ENCODE data around the gene TCFL5.

TCFL5 gene

DNA sequence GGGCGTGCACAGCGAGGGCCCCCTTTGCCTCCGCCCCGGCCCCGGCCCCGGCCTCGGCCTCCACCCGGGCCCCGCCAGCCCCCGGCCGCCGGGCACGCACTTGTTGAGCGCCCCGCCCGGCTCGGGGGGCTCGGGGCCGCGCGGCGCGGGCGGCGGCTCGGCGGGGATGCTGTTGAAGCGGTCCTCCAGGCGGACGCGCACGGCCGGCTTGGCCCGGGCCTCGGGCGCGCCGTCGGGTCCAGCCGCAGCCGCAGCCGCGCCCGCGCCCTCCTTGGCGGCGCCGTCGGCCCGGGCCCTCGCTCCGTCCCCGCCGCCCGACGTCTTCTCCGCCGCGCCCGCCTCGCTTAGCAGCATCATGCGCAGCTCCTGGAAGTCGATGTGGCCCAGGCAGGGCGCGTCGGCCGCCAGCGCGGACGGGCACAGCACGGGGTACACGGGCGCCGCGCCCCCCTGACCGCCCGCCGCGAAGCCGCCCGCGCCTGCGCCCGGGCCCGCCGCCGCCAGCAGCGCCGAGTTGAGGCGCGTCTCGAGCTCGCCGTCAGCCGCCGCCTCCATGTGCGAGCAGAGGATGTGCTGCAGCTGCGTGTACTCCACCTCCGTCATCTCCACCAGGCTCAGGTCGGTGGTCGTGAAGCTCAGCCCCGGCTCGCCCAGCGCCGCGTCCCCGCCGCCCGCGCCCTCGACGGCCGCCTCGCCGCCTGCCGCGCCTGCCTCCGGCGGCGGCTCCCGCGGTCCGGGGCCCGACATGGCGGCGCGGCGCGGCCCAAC is 514 bp downstream of the TCFL5 start:
- Histone ChIP-seq H3K79me2 (ENCODE audit: insufficient read depth, low read length) (peaks cover 5% of the 10 kb centered on the region), H2AFZ (ENCODE audit: low read length) (no peak overlapping the region), H3K4me3 (ENCODE audit: low read depth, low read length, poor library complexity, severe bottlenecking) (peak overlapping the region; percentile 69), H3K27ac (ENCODE audit: low read depth, low read length, poor library complexity, severe bottlenecking) (no peak overlapping the region), H3K27me3 (ENCODE audit: insufficient read depth, low read length) (no peaks in the 10 kb centered on the region; the same call in 1 of the 2 replicates), H3F3A (ENCODE audit: insufficient read depth, low read length) (no peaks in the 10 kb centered on the region), H4K20me1 (ENCODE audit: insufficient read depth, low read length) (no peaks in the 10 kb centered on the region), H3K4me2 (ENCODE audit: low read length) (peak overlapping the region; percentile 78), H3K9me2 (ENCODE audit: low read depth, low read length) (no peaks in the 10 kb centered on the region), H3K9me3 (ENCODE audit: low read length) (no peaks in the 10 kb centered on the region), H3K36me3 (ENCODE audit: insufficient read depth, low read length) (peaks cover 28% of the 10 kb centered on the region), H3K4me1 (ENCODE audit: insufficient read depth, low read length, severe bottlenecking) (peaks cover 26% of the 10 kb centered on the region), H3K9ac (ENCODE audit: low read length) (peak overlapping the region; percentile 69)
- TF ChIP-seq, protein P1, sequence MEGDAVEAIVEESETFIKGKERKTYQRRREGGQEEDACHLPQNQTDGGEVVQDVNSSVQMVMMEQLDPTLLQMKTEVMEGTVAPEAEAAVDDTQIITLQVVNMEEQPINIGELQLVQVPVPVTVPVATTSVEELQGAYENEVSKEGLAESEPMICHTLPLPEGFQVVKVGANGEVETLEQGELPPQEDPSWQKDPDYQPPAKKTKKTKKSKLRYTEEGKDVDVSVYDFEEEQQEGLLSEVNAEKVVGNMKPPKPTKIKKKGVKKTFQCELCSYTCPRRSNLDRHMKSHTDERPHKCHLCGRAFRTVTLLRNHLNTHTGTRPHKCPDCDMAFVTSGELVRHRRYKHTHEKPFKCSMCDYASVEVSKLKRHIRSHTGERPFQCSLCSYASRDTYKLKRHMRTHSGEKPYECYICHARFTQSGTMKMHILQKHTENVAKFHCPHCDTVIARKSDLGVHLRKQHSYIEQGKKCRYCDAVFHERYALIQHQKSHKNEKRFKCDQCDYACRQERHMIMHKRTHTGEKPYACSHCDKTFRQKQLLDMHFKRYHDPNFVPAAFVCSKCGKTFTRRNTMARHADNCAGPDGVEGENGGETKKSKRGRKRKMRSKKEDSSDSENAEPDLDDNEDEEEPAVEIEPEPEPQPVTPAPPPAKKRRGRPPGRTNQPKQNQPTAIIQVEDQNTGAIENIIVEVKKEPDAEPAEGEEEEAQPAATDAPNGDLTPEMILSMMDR (IDR thresholded peaks at IDR 0.05; ENCODE audit: low read length), result no peak
- TF ChIP-seq EZH2 (IDR thresholded peaks at IDR 0.05; ENCODE audit: borderline replicate concordance, low read length), result no peak

DNA sequence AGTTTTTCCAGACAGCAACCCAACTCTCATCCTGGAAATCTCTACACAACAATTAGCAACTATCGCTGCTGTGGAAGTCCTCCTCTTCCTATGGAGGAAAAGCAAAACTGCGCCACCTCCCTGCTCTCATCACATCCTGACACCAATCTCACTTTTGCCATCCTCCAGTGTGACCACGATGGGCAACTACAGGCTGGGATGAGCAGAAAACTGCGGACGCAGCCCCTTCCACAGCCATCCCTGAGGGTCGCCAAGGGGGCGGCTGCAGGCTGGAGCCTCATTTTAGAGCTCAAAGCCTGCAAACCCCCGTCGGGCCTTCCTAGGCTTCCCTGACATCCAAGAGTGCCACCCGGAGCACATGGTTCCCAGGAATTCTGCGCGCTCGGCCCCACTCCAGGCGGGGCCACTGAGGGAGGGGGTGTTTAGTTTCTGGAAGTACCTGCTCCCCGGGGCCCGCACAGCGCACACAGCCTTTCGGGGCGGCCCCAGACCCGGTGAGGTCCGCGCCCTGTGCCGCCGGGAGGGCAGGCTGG is 1.2 kb downstream of the TCFL5 start:
- Histone ChIP-seq H3K79me2 (ENCODE audit: insufficient read depth, low read length) (peaks cover 5% of the 10 kb centered on the region), H3K9me3 (ENCODE audit: low read length) (no peaks in the 10 kb centered on the region), H3K36me3 (ENCODE audit: insufficient read depth, low read length) (peaks cover 34% of the 10 kb centered on the region), H3K27ac (ENCODE audit: low read depth, low read length, poor library complexity, severe bottlenecking) (no peak overlapping the region), H2AFZ (ENCODE audit: low read length) (no peak overlapping the region), H3K4me1 (ENCODE audit: insufficient read depth, low read length, severe bottlenecking) (peaks cover 26% of the 10 kb centered on the region), H3F3A (ENCODE audit: insufficient read depth, low read length) (no peaks in the 10 kb centered on the region), H3K9ac (ENCODE audit: low read length) (peak overlapping the region; percentile 69), H4K20me1 (ENCODE audit: insufficient read depth, low read length) (no peaks in the 10 kb centered on the region), H3K4me3 (ENCODE audit: low read depth, low read length, poor library complexity, severe bottlenecking) (peak overlapping the region; percentile 69), H3K9me2 (ENCODE audit: low read depth, low read length) (no peaks in the 10 kb centered on the region), H3K27me3 (ENCODE audit: insufficient read depth, low read length) (no peaks in the 10 kb centered on the region; the same call in 1 of the 2 replicates), H3K4me2 (ENCODE audit: low read length) (peak overlapping the region; percentile 78)
- TF ChIP-seq, protein P1 (IDR thresholded peaks at IDR 0.05; ENCODE audit: low read length), result peak; percentile 24; the same call in 1 of the 2 replicates
- TF ChIP-seq EZH2 (IDR thresholded peaks at IDR 0.05; ENCODE audit: borderline replicate concordance, low read length), result no peak

GRCh38 chr20:62859721-62860120 is 1.9 kb downstream of the TCFL5 start:
- Histone ChIP-seq H3K79me2 (ENCODE audit: insufficient read depth, low read length) (peaks cover 5% of the 10 kb centered on the region), H2AFZ (ENCODE audit: low read length) (no peak overlapping the region), H3K4me3 (ENCODE audit: low read depth, low read length, poor library complexity, severe bottlenecking) (peak overlapping the region; percentile 69), H4K20me1 (ENCODE audit: insufficient read depth, low read length) (no peaks in the 10 kb centered on the region), H3K4me2 (ENCODE audit: low read length) (peak overlapping the region; percentile 78), H3F3A (ENCODE audit: insufficient read depth, low read length) (no peaks in the 10 kb centered on the region), H3K9me2 (ENCODE audit: low read depth, low read length) (no peaks in the 10 kb centered on the region), H3K27ac (ENCODE audit: low read depth, low read length, poor library complexity, severe bottlenecking) (no peak overlapping the region), H3K27me3 (ENCODE audit: insufficient read depth, low read length) (no peaks in the 10 kb centered on the region; the same call in 1 of the 2 replicates), H3K9me3 (ENCODE audit: low read length) (no peaks in the 10 kb centered on the region), H3K4me1 (ENCODE audit: insufficient read depth, low read length, severe bottlenecking) (peaks cover 26% of the 10 kb centered on the region), H3K36me3 (ENCODE audit: insufficient read depth, low read length) (peaks cover 41% of the 10 kb centered on the region), H3K9ac (ENCODE audit: low read length) (peak overlapping the region; percentile 69; the same call in 1 of the 2 replicates)
- TF ChIP-seq EZH2 (IDR thresholded peaks at IDR 0.05; ENCODE audit: borderline replicate concordance, low read length), result no peak
- TF ChIP-seq, protein P1 (IDR thresholded peaks at IDR 0.05; ENCODE audit: low read length), result no peak

Measured in OCI-LY1 (cell line).